Mesenchymal stem cell (in vitro differentiated cells and primary cell): ENCODE data around the gene GTF3C1.

ENCODE experiments used
- DNase-seq: peaks from one replicate; pipeline ENCODE4 v3.0.0-alpha.2; 2013
- H2AFZ ChIP-seq: one replicate; pipeline ENCODE4 v1.6.1; 2013; ENCODE audit warnings: low read depth, mild to moderate bottlenecking, control low read depth, inconsistent platforms, low read length, moderate library complexity
- H2AK5ac ChIP-seq: 2 replicates; pipeline ENCODE4 v1.6.1; 2013; ENCODE audit warnings: low read length, moderate library complexity, mild to moderate bottlenecking, inconsistent platforms; ENCODE audit not compliant: severe bottlenecking
- H2BK120ac ChIP-seq: one replicate; pipeline ENCODE4 v1.6.1; 2013; ENCODE audit warnings: low read depth, mild to moderate bottlenecking, inconsistent platforms, low read length, moderate library complexity
- H2BK12ac ChIP-seq, 2 experiments: one replicate each; pipeline ENCODE4 v1.6.1; 2013; ENCODE audit warnings: inconsistent platforms in 2 of 2, low read length in 2 of 2, mild to moderate bottlenecking in 2 of 2, moderate library complexity in 2 of 2, control low read depth in 1 of 2
- H2BK15ac ChIP-seq: one replicate; pipeline ENCODE4 v1.6.1; 2013; ENCODE audit warnings: mild to moderate bottlenecking, low read depth, inconsistent platforms; ENCODE audit not compliant: poor library complexity, severe bottlenecking
- H2BK5ac ChIP-seq: 2 replicates; pipeline ENCODE4 v1.6.1; 2013; ENCODE audit warnings: low read depth, mild to moderate bottlenecking, low read length, control low read depth, inconsistent platforms; ENCODE audit not compliant: poor library complexity, severe bottlenecking
- H3K14ac ChIP-seq, 2 experiments: one replicate each; pipeline ENCODE4 v1.6.1; 2013; ENCODE audit warnings: inconsistent platforms in 2 of 2, low read length in 2 of 2, control low read depth in 1 of 2, mild to moderate bottlenecking in 1 of 2, moderate library complexity in 1 of 2
- H3K18ac ChIP-seq, 2 experiments: one replicate each; pipeline ENCODE4 v1.6.1; 2013; ENCODE audit warnings: inconsistent platforms in 2 of 2, low read length in 2 of 2, control low read depth in 1 of 2, low read depth in 1 of 2, mild to moderate bottlenecking in 1 of 2
- H3K23ac ChIP-seq, 2 experiments: one replicate each; pipeline ENCODE4 v1.6.1; 2013; ENCODE audit warnings: inconsistent platforms in 2 of 2, low read length in 2 of 2, mild to moderate bottlenecking in 2 of 2, moderate library complexity in 2 of 2, control low read depth in 1 of 2
- H3K27ac ChIP-seq: 2 replicates; pipeline ENCODE4 v1.5.1; 2013; ENCODE audit warnings: mild to moderate bottlenecking, moderate library complexity, low read length, control low read depth, inconsistent platforms; ENCODE audit not compliant: poor library complexity, severe bottlenecking
- H3K27me3 ChIP-seq, 2 experiments: 2 replicates each; pipeline versions ENCODE4 v1.6.1 to v1.7.0; 2013; ENCODE audit warnings: low read length in 2 of 2, mild to moderate bottlenecking in 2 of 2, moderate library complexity in 2 of 2, control low read depth in 1 of 2, inconsistent platforms in 1 of 2; ENCODE audit not compliant: control insufficient read depth in 1 of 2, insufficient read depth in 1 of 2
- H3K36me3 ChIP-seq, 2 experiments: 2 replicates each; pipeline versions ENCODE4 v1.6.1 to v1.7.0; 2013; ENCODE audit warnings: low read length in 2 of 2, control low read depth in 1 of 2, inconsistent platforms in 1 of 2, low read depth in 1 of 2, mild to moderate bottlenecking in 1 of 2; ENCODE audit not compliant: insufficient read depth in 2 of 2, control insufficient read depth in 1 of 2
- H3K4ac ChIP-seq, 2 experiments: one replicate each; pipeline ENCODE4 v1.6.1; 2013; ENCODE audit warnings: inconsistent platforms in 2 of 2, low read length in 2 of 2, mild to moderate bottlenecking in 2 of 2, moderate library complexity in 2 of 2, control low read depth in 1 of 2, low read depth in 1 of 2
- H3K4me1 ChIP-seq: 2 replicates; pipeline ENCODE4 v1.6.1; 2013; ENCODE audit warnings: low read depth, low read length, control low read depth; ENCODE audit not compliant: control insufficient read depth, insufficient read depth
- H3K4me2 ChIP-seq: 2 replicates; pipeline ENCODE4 v1.6.1; 2013; ENCODE audit warnings: low read length, mild to moderate bottlenecking, inconsistent platforms; ENCODE audit not compliant: poor library complexity, severe bottlenecking
- H3K4me3 ChIP-seq, 2 experiments: 2 replicates each; pipeline versions ENCODE4 v1.5.1 to v1.7.0; 2013; ENCODE audit warnings: low read length in 2 of 2, mild to moderate bottlenecking in 2 of 2, control low read depth in 1 of 2, low read depth in 1 of 2; ENCODE audit not compliant: insufficient read depth in 1 of 2
- H3K79me1 ChIP-seq: replicated peaks from 2 replicates; pipeline ENCODE4 v1.6.1; 2013; ENCODE audit warnings: mild to moderate bottlenecking, control low read depth, low read length, inconsistent platforms; ENCODE audit not compliant: poor library complexity, severe bottlenecking
- H3K9ac ChIP-seq: 2 replicates; pipeline ENCODE4 v1.7.0; 2013; ENCODE audit warnings: mild to moderate bottlenecking, low read length, moderate library complexity
- H3K9me3 ChIP-seq: 2 replicates; pipeline ENCODE4 v1.7.0; 2013; ENCODE audit warnings: mild to moderate bottlenecking, low read length; ENCODE audit not compliant: control insufficient read depth
- H4K8ac ChIP-seq: one replicate; pipeline ENCODE4 v1.6.1; 2013; ENCODE audit warnings: inconsistent platforms, mild to moderate bottlenecking, low read length, moderate library complexity
- H4K91ac ChIP-seq: one replicate; pipeline ENCODE4 v1.6.1; 2013; ENCODE audit warnings: mild to moderate bottlenecking, low read length, inconsistent platforms
- WGBS: methylation state at CpG from one replicate; pipeline ENCODE4 v1.1.7; 2013; ENCODE audit warnings: mixed read lengths; 5-methylcytosine and 5-hydroxymethylcytosine counted together

Gene GTF3C1

DNA sequence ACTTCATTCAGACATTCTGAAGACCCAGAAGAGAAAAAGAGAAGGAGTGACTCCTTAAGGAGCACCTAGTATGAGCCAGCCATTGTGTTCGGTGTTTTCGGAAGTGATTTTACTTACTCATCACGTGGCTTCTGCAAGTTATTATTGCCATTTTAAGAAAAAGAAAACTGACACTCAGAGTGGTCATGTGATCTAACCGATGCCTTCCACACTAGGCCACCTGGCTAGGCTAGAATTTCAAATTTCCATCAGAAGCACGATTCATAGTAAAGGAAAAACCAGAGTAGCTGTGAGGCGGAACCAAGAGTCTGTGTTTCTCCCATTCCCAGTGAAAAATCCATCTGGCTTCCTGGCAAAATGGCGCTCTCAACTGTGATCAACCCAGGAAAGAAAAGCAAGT, 32.0 kb downstream of the GTF3C1 start:
- H3K79me1 ChIP-seq = peaks cover 22% of the 10 kb centered on the region
- no peak overlapping the region for H3K9ac ChIP-seq
- peaks cover 60 to 91% of the 10 kb centered on the region in 2 experiments for H3K36me3 ChIP-seq
- no peak overlapping the region for H3K14ac ChIP-seq
- H3K27me3 ChIP-seq = no peaks in the 10 kb centered on the region
- no peak overlapping the region for H3K18ac ChIP-seq
- no peak overlapping the region for H2AK5ac ChIP-seq
- no peak overlapping the region for H3K4me2 ChIP-seq
- H2BK120ac ChIP-seq = no peak overlapping the region
- no peak overlapping the region for H2AFZ ChIP-seq
- no peaks in the 10 kb centered on the region for H3K9me3 ChIP-seq
- WGBS = 97% methylated on average over 7 of the region's 7 CpGs
- no peak overlapping the region for H3K23ac ChIP-seq
- no peak for DNase-seq
- H4K8ac ChIP-seq = no peak overlapping the region
- H3K4me3 ChIP-seq = no peak overlapping the region
- no peak overlapping the region for H2BK15ac ChIP-seq
- H3K27ac ChIP-seq = no peak overlapping the region
- H2BK5ac ChIP-seq = no peak overlapping the region
- no peak overlapping the region for H2BK12ac ChIP-seq
- H4K91ac ChIP-seq = no peak overlapping the region
- peaks cover 7% of the 10 kb centered on the region for H3K4me1 ChIP-seq
- no peak overlapping the region for H3K4ac ChIP-seq

- Histone ChIP-seq H3K27me3 (no peaks in the 10 kb centered on the region), H3K9me3 (no peaks in the 10 kb centered on the region), H4K91ac (no peak overlapping the region), H2BK5ac (no peak overlapping the region), H3K4me2 (no peak overlapping the region), H3K79me1 (peaks cover 22% of the 10 kb centered on the region), H3K18ac (no peak overlapping the region), H2BK12ac (no peak overlapping the region), H3K4me1 (peaks cover 11% of the 10 kb centered on the region), H2BK15ac (no peak overlapping the region), H3K4me3 (no peak overlapping the region), H2AK5ac (no peak overlapping the region), H4K8ac (no peak overlapping the region), H3K27ac (no peak overlapping the region), H2BK120ac (no peak overlapping the region), H3K23ac (no peak overlapping the region), H3K9ac (no peak overlapping the region), H3K4ac (no peak overlapping the region), H3K14ac (no peak overlapping the region), H2AFZ (no peak overlapping the region), H3K36me3 (peaks cover 60 to 91% of the 10 kb centered on the region in 2 experiments)
- no peak for DNase-seq
- WGBS = 96% methylated on average over 11 of the region's 11 CpGs
Observed at GRCh38 chr16:27516365-27516764, 33.3 kb downstream of the GTF3C1 start.

DNA sequence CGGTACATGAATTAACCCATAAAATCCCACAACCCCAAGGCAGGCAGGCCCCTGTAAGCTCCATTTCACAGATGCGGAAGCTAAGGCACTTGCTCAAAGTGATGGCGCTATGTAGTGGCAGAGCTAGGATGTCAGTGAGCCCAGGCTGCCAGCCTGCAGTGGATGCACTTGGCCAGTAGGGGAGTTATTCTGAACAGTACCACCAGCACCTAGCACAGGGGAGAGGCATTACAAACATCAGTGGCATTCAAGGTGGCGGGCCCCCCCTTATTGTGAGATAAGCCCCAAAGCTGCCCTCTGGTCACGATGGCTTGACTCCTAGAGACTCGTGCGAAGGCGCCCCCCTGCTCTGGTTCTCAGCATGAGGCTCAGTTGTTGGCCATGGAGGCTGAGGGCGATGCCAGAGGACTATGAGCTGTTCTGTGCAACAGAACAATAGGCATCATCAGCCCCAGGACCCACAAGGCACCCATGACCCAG, 33.8 kb downstream of the GTF3C1 start:
- peaks cover 59 to 91% of the 10 kb centered on the region in 2 experiments for H3K36me3 ChIP-seq

DNA sequence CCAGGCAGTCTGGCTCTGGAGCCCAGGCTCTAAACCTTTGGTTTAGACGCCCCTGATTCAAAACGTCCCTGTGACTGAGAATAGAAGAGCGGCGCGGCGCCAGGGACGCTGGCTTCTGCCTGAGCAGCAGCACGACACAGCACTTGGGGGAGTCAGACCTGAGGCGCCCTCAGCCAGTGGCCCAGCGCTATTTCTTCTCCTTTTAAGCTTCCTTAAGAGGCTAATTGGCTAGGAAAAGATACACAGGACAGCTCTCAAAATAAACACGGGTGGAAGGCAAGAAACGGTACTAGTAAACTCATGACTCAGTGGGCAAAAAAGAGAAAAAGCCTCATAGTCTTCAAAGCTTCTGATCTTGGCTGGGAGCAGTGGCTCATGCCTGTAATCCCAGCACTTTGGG, 34.9 kb downstream of the GTF3C1 start:
- peaks cover 7% of the 10 kb centered on the region for H3K4me1 ChIP-seq
- no peaks in the 10 kb centered on the region for H3K27me3 ChIP-seq
- no peak overlapping the region for H3K27ac ChIP-seq
- no peak overlapping the region for H3K4me3 ChIP-seq
- H3K4ac ChIP-seq = no peak overlapping the region
- no peak overlapping the region for H3K23ac ChIP-seq
- peaks cover 27% of the 10 kb centered on the region for H3K79me1 ChIP-seq
- H3K14ac ChIP-seq = no peak overlapping the region
- no peaks in the 10 kb centered on the region for H3K9me3 ChIP-seq
- no peak overlapping the region for H2AFZ ChIP-seq
- DNase-seq = peak; percentile 42
- H3K18ac ChIP-seq = no peak overlapping the region
- 97% methylated on average over 12 of the region's 12 CpGs for WGBS
- no peak overlapping the region for H3K9ac ChIP-seq
- no peak overlapping the region for H4K91ac ChIP-seq
- no peak overlapping the region for H2BK12ac ChIP-seq
- H3K36me3 ChIP-seq = peaks cover 61 to 91% of the 10 kb centered on the region in 2 experiments
- no peak overlapping the region for H2BK5ac ChIP-seq
- H2BK120ac ChIP-seq = no peak overlapping the region
- H2BK15ac ChIP-seq = no peak overlapping the region
- H4K8ac ChIP-seq = no peak overlapping the region
- no peak overlapping the region for H3K4me2 ChIP-seq
- no peak overlapping the region for H2AK5ac ChIP-seq

More for the DNA sequence above, 33.8 kb downstream of the GTF3C1 start:
- Histone ChIP-seq H4K91ac (no peak overlapping the region), H2BK5ac (no peak overlapping the region), H3K9me3 (no peaks in the 10 kb centered on the region), H3K27me3 (no peaks in the 10 kb centered on the region), H2AK5ac (no peak overlapping the region), H2BK120ac (no peak overlapping the region), H3K4me2 (no peak overlapping the region), H3K18ac (no peak overlapping the region), H3K9ac (no peak overlapping the region), H3K4me1 (peaks cover 9% of the 10 kb centered on the region), H3K4me3 (no peak overlapping the region), H2BK12ac (peak overlapping the region in 1 of 2 experiments; percentile 24), H3K14ac (no peak overlapping the region), H4K8ac (no peak overlapping the region), H2BK15ac (no peak overlapping the region), H3K23ac (no peak overlapping the region), H3K79me1 (peaks cover 25% of the 10 kb centered on the region), H3K4ac (no peak overlapping the region), H2AFZ (no peak overlapping the region), H3K27ac (no peak overlapping the region)
- peak; percentile 33 for DNase-seq
- WGBS = 93% methylated on average over 9 of the region's 9 CpGs
